ENCODE results near the gene EGFLAM. TPM values are rescaled to one million over a fixed set of nuclear protein-coding genes. Genes with fewer than 3 reads are reported as not detected.

EGFLAM gene
- total and polyA plus RNA-seq, 8 donors: 0.82 to 15.7 (median 9.8) TPM

DNA sequence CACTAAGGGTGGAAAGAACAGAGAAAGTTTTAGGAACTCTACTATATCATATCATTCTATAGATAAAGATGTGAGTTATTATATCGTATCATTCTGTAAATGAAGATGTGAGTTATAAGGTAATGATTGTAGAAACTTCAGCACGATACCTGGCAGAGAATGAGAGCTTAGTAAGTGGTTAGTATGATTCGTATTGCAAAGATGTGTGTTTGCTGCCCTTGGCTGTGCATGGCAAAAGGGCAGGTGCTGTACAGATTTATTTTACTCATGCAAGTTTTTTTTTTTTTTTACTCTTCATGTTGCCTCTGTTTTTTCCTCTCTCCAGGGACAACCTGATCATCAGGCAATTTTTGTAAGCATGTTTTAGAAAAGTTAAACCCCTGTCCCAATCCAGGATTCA is 83.3 kb downstream of the EGFLAM start:
- peaks cover 0 to 8% of the 10 kb centered on the region in 2 donors for H3K27me3 ChIP-seq
- intact Hi-C loops (cut with DNase I): no loop called here
- H3K36me3 ChIP-seq: no peaks in the 10 kb centered on the region
- ATAC-seq: no peak
- DNase-seq: no peak
- H3K4me3 ChIP-seq: no peak overlapping the region
- no peaks in the 10 kb centered on the region for H3K4me1 ChIP-seq
- no peaks in the 10 kb centered on the region for H3K9me3 ChIP-seq
- TF ChIP-seq, protein P1, sequence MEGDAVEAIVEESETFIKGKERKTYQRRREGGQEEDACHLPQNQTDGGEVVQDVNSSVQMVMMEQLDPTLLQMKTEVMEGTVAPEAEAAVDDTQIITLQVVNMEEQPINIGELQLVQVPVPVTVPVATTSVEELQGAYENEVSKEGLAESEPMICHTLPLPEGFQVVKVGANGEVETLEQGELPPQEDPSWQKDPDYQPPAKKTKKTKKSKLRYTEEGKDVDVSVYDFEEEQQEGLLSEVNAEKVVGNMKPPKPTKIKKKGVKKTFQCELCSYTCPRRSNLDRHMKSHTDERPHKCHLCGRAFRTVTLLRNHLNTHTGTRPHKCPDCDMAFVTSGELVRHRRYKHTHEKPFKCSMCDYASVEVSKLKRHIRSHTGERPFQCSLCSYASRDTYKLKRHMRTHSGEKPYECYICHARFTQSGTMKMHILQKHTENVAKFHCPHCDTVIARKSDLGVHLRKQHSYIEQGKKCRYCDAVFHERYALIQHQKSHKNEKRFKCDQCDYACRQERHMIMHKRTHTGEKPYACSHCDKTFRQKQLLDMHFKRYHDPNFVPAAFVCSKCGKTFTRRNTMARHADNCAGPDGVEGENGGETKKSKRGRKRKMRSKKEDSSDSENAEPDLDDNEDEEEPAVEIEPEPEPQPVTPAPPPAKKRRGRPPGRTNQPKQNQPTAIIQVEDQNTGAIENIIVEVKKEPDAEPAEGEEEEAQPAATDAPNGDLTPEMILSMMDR (IDR thresholded peaks at IDR 0.05): no peak
- no peak overlapping the region for H3K27ac ChIP-seq

DNA sequence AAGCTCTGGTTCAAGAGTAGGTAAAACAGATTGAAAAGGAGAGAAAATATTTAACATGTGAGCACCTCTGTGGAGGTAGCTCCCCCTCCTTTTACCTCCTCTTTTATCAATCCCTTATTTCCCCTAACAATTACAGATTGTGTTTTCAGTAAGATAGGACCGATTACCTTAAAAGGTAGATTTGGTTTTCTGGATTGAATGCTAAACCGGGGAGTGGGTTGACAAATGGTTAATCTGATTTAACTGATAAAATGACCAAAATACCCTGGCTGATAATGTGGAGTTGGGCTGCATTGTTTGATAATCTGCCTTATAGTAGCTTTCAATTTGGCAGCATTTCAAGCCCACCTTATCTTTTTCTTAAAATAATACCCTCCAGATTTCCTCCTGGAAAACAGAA is 83.9 kb downstream of the EGFLAM start:
- Histone ChIP-seq H3K36me3 (no peaks in the 10 kb centered on the region), H3K9me3 (no peaks in the 10 kb centered on the region), H3K27ac (no peak overlapping the region), H3K27me3 (peaks cover 0 to 8% of the 10 kb centered on the region in 2 donors), H3K4me3 (no peak overlapping the region), H3K4me1 (no peaks in the 10 kb centered on the region)
- intact Hi-C loops (cut with DNase I): no loop called here
- TF ChIP-seq, protein P1 (IDR thresholded peaks at IDR 0.05): no peak
- no peak for ATAC-seq
- no peak for DNase-seq

DNA sequence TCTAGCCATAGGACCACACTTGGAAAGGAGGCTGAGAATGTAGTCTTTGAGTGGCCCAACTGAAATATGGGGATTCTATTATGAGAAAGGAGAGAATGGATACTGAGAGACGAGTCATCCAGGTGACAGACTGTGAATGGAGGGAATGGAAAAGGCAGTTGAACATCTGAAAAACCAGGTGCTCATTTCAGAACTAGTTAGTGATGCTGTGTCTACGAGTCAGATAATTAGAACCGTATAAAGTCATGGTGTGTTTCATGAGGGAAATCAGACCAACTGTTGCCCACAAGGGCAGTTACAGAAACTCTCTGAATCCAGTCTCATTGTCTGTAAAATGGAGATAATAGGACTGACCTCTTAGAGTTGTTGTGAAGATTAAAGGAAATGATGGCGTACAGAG is 86.5 kb downstream of the EGFLAM start:
- no peak for DNase-seq
- TF ChIP-seq, protein P1 (IDR thresholded peaks at IDR 0.05): no peak
- no peak for ATAC-seq
- intact Hi-C loops (cut with DNase I): no loop called here
- Histone ChIP-seq H3K36me3 (no peaks in the 10 kb centered on the region), H3K9me3 (no peaks in the 10 kb centered on the region), H3K4me3 (no peak overlapping the region), H3K4me1 (no peaks in the 10 kb centered on the region), H3K27me3 (peaks cover 0 to 4% of the 10 kb centered on the region in 2 donors), H3K27ac (no peak overlapping the region)

DNA sequence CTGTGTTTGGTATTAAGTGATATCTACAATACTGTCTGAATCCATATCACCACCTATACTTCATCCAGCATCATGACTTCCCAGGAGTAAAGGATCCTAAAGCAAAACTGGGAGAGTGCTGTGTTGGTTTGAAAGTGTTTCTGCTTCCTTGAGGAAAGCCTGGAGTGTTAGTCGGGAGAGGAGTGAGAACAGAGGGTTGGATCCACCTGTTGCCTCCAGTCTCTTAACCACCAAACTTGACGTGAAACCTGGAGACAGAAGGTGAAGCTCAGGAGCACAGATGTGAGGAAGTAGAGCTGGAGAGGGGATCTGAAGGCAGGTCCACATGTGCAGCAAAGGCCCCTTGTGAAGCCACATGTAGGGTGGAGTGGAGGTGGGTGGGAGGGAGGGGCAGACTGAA is 88.2 kb downstream of the EGFLAM start:
- ATAC-seq (no peak), DNase-seq (no peak)
- H3K27ac ChIP-seq: no peak overlapping the region
- no peak overlapping the region for H3K4me3 ChIP-seq
- H3K9me3 ChIP-seq: no peaks in the 10 kb centered on the region
- H3K27me3 ChIP-seq: peaks cover 0 to 4% of the 10 kb centered on the region in 2 donors
- intact Hi-C loops (cut with DNase I): no loop called here
- no peaks in the 10 kb centered on the region for H3K4me1 ChIP-seq
- H3K36me3 ChIP-seq: no peaks in the 10 kb centered on the region
- TF ChIP-seq, protein P1 (IDR thresholded peaks at IDR 0.05): no peak

DNA sequence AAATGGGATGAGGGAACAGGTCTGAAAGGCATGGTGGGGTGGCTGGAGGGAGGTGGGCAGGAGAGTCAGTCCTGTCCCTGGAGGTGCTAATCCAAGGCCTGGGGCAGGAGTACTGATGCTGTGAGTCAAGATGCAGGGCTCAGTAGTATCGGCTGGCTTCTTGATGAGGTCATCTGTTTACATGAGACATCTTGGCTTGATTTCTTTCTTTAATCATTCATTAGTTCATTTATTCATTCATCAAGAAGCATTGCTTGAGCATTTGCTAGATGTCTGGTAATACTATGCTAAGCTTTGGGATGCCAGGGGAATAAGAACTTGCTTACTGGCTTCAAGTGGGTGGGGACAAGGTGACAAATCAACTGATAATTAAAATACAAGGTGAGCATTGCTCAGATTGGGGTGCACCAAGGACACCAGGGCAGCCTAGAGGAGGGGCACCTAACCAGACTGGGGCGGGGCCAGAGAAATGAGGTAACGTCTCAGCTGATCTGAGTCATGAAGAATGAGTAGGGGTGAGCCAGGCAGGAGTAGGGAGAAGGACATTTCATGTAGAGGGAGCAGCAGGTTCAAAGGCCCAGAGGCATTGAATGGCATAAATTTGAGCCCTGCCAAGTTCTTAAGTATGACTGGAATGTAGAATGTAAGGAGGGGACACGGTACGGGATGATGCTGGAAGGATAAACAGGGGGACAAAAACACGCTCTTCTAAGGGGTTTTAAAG is 88.8 kb downstream of the EGFLAM start:
- TF ChIP-seq, protein P1 (IDR thresholded peaks at IDR 0.05): no peak
- H3K27me3 ChIP-seq: peaks cover 0 to 4% of the 10 kb centered on the region in 2 donors
- H3K4me1 ChIP-seq: no peaks in the 10 kb centered on the region
- H3K27ac ChIP-seq: no peak overlapping the region
- ATAC-seq (no peak), DNase-seq (no peak)
- intact Hi-C loops (cut with DNase I): no loop called here
- H3K36me3 ChIP-seq: no peaks in the 10 kb centered on the region
- no peak overlapping the region for H3K4me3 ChIP-seq
- no peaks in the 10 kb centered on the region for H3K9me3 ChIP-seq

Data from left lung (tissue), 10 donors.